Spleen (tissue), 11 donors: Measurements from ENCODE around the gene RAET1G. TPM values are rescaled to one million over a fixed set of nuclear protein-coding genes. Genes with fewer than 3 reads are reported as not detected.
A peak's percentile ranks its signal among the peaks of the same experiment; 100 is the strongest.
"Not testable (repeated sequence)": the region's sequence is repeated elsewhere in the genome, so short reads cannot be mapped to it uniquely, and the experiment has no call there.

Source experiments
- DNase-seq: peaks from one replicate; pipeline ENCODE4 v3.0.0-alpha.2; 2020
- H3K27ac ChIP-seq, 8 donors: fragments of 200-600 bp; sonication (generic) in 7 of 8; 1 replicate in 4 of 8; 2 replicates in 4 of 8; pipeline versions ENCODE4 v1.5.0 to v1.8.0; 2016 to 2021; ENCODE audit warnings: inconsistent platforms in 4 of 8, mild to moderate bottlenecking in 4 of 8, moderate library complexity in 1 of 8
- H3K27me3 ChIP-seq, 7 donors: fragments of 200-600 bp; sonication (generic) in 6 of 7; replicated peaks in 1 of 7; 1 replicate in 4 of 7; 2 replicates in 3 of 7; pipeline versions ENCODE4 v1.5.0 to v1.8.0; 2016 to 2021; ENCODE audit warnings: inconsistent platforms in 3 of 7, mild to moderate bottlenecking in 1 of 7
- H3K36me3 ChIP-seq, 6 donors: fragments of 200-600 bp; sonication (generic) in 5 of 6; 1 replicate in 4 of 6; 2 replicates in 2 of 6; pipeline versions ENCODE4 v1.5.0 to v1.8.0; 2016 to 2021; ENCODE audit warnings: inconsistent platforms in 2 of 6
- H3K4me1 ChIP-seq, 6 donors: fragments of 200-600 bp; sonication (generic) in 5 of 6; 1 replicate in 3 of 6; 2 replicates in 3 of 6; pipeline versions ENCODE4 v1.5.0 to v1.8.0; 2016 to 2021; ENCODE audit warnings: inconsistent platforms in 3 of 6
- H3K4me3 ChIP-seq, 8 donors: fragments of 200-600 bp; sonication (generic) in 7 of 8; 1 replicate in 4 of 8; 2 replicates in 4 of 8; pipeline versions ENCODE4 v1.5.0 to v1.8.0; 2016 to 2021; ENCODE audit warnings: inconsistent platforms in 4 of 8, mild to moderate bottlenecking in 4 of 8, moderate library complexity in 2 of 8
- H3K9me3 ChIP-seq, 8 donors: fragments of 200-600 bp; sonication (generic) in 7 of 8; 1 replicate in 4 of 8; 2 replicates in 4 of 8; pipeline versions ENCODE4 v1.5.0 to v1.8.0; 2016 to 2021; ENCODE audit warnings: inconsistent platforms in 4 of 8
- CTCF ChIP-seq, 11 experiments: fragments of 200-600 bp in 7 of 11; fragments of 450-650 bp in 4 of 11; sonication (generic) in 4 of 11; IDR thresholded peaks in 8 of 11; conservative IDR thresholded peaks in 3 of 11; 1 replicate in 7 of 11; 2 replicates in 4 of 11; pipeline versions ENCODE4 v1.4.0 to v1.8.0; 2016 to 2021; ENCODE audit warnings: antibody characterized with exemption in 11 of 11, inconsistent platforms in 4 of 11, mild to moderate bottlenecking in 1 of 11
- POLR2A ChIP-seq, 3 donors: fragments of 450-650 bp; IDR thresholded peaks; one replicate each; pipeline ENCODE4 v1.5.1; 2017; ENCODE audit warnings: antibody characterized with exemption in 3 of 3, mild to moderate bottlenecking in 1 of 3
- POLR2AphosphoS5 ChIP-seq, 3 donors: sonication (generic); formaldehyde crosslinking; IDR thresholded peaks; one replicate each; pipeline ENCODE4 v1.5.1; 2017; ENCODE audit warnings: antibody characterized with exemption in 3 of 3
- WGBS, 5 donors: extraction: QIAGEN DNeasy Blood & Tissue Kit in 3 of 5; methylation state at CpG; one replicate each; pipeline versions ENCODE4 v1.1.5 to v1.1.7; 2013 to 2018; 5-methylcytosine and 5-hydroxymethylcytosine counted together
- intact Hi-C: fragments of 100-400 bp; cut with DNase I; formaldehyde crosslinking; loops from one replicate; pipeline ENCODE4 v1.15.0; 2023; ENCODE audit warnings: low total_unique reads
- polyA plus RNA-seq, 3 donors: library from polyadenylated mRNA; stranded (reverse); fragments of 200-250 nt; gene quantifications; one replicate each; pipeline ENCODE4 v1.2.1, GENCODE V29; 2013
- total RNA-seq, 7 donors: library from RNA; depleted of rRNA in 3 of 7; stranded (reverse); fragments of >200 nt in 3 of 7; fragmentation: NEBNext Ultra II Directional in 4 of 7; extraction: Animal tissue kit (Norgen Biotek cat#: 25700) in 4 of 7; gene quantifications; one replicate each; pipeline versions ENCODE4 v1.1.0 to v1.2.1, GENCODE V29; 2016 to 2021
- donor health status: healthy with polysubstance abuse.
- donor health status: DM: no; HTN: no; CAD: no; lungs with moderate emphysema.
- donor health status: DM: no; HTN: no; CAD: no.
- donor health status: Bipolar disorder and iron deficiency.
- donor health status: healthy.
- donor health status: DM: no; HTN: no; CAD: no.
- donor health status: DM: yes; HTN: yes; CAD: no.

The RAET1G gene
- total and polyA plus RNA-seq, 10 donors: 0.09 to 1.2 TPM; not detected in 8

- H3K9me3 ChIP-seq, H3K27ac ChIP-seq, DNase-seq, H3K36me3 ChIP-seq, intact Hi-C loops: not testable (repeated sequence)
- 1 to 4% (median 2%) methylated on average over 14 to 18 of the region's 20 CpGs for WGBS, 5 donors
- Histone ChIP-seq H3K4me3 (peak overlapping the region in 7 of 8 donors; percentile 40 to 74 (median 46)), H3K4me1 (peaks cover 11 to 50% (median 34%) of the 10 kb centered on the region in 6 donors), H3K27me3 (peaks cover 2 to 100% (median 89%) of the 10 kb centered on the region in 7 donors)
- TF ChIP-seq CTCF (IDR thresholded peaks at IDR 0.05 in 8 of 11, conservative IDR thresholded peaks at IDR 0.05 in 3 of 11): peak in 1 of 11 experiments; percentile 13
Observed at GRCh38 chr6:149938013-149938570, 15.2 kb upstream of the RAET1G start.

GRCh38 chr6:149936743-149937142, 13.8 kb upstream of the RAET1G start:
- Histone ChIP-seq H3K4me1 (peaks cover 11 to 43% (median 27%) of the 10 kb centered on the region in 6 donors), H3K9me3 (no peaks in the 10 kb centered on the region), H3K36me3 (no peaks in the 10 kb centered on the region), H3K27ac (no peak overlapping the region), H3K4me3 (no peak overlapping the region), H3K27me3 (peaks cover 2 to 100% (median 89%) of the 10 kb centered on the region in 7 donors)
- WGBS, 5 donors: 31 to 40% (median 34%) methylated on average over 2 of the region's 2 CpGs
- TF ChIP-seq POLR2AphosphoS5 (IDR thresholded peaks at IDR 0.05) (no peak), CTCF (IDR thresholded peaks at IDR 0.05 in 8 of 11, conservative IDR thresholded peaks at IDR 0.05 in 3 of 11) (no peak), POLR2A (IDR thresholded peaks at IDR 0.05) (no peak)
- intact Hi-C loops: no loop called here
- DNase-seq: no peak

GRCh38 chr6:149935668-149936067, 12.7 kb upstream of the RAET1G start:
- 42 to 49% (median 43%) methylated on average over 2 of the region's 2 CpGs for WGBS, 5 donors
- DNase-seq: no peak
- intact Hi-C loops: loop anchor here (2.0 kb wide), 1 partner anchor 81 kb away; no protein-coding TSS in a partner anchor
- Histone ChIP-seq H3K4me3 (no peak overlapping the region), H3K27me3 (peaks cover 2 to 100% (median 88%) of the 10 kb centered on the region in 7 donors), H3K27ac (no peak overlapping the region), H3K36me3 (no peaks in the 10 kb centered on the region), H3K4me1 (peaks cover 11 to 32% (median 16%) of the 10 kb centered on the region in 6 donors), H3K9me3 (no peaks in the 10 kb centered on the region)
- TF ChIP-seq CTCF (IDR thresholded peaks at IDR 0.05 in 8 of 11, conservative IDR thresholded peaks at IDR 0.05 in 3 of 11) (no peak), POLR2AphosphoS5 (IDR thresholded peaks at IDR 0.05) (no peak), POLR2A (IDR thresholded peaks at IDR 0.05) (no peak)

- Histone ChIP-seq H3K9me3 (no peaks in the 10 kb centered on the region), H3K4me3 (no peak overlapping the region), H3K27me3 (peaks cover 2 to 100% (median 86%) of the 10 kb centered on the region in 7 donors), H3K4me1 (peaks cover 11 to 28% (median 14%) of the 10 kb centered on the region in 6 donors), H3K27ac (no peak overlapping the region), H3K36me3 (no peaks in the 10 kb centered on the region)
- TF ChIP-seq POLR2A (IDR thresholded peaks at IDR 0.05): no peak
- TF ChIP-seq POLR2AphosphoS5 (IDR thresholded peaks at IDR 0.05): no peak
- no peak for TF ChIP-seq CTCF (IDR thresholded peaks at IDR 0.05 in 8 of 11, conservative IDR thresholded peaks at IDR 0.05 in 3 of 11)
- DNase-seq: no peak
- 44 to 60% (median 57%) methylated on average over 3 to 4 of the region's 4 CpGs for WGBS, 5 donors
- intact Hi-C loops: loop anchor here (2.0 kb wide), 1 partner anchor 82 kb away; no protein-coding TSS in a partner anchor
Observed at GRCh38 chr6:149935246-149935645, 12.3 kb upstream of the RAET1G start.
